GM21526 (cell line): ENCODE results near the gene KHDRBS2.

Experiments used
- ATAC-seq: cut with Tn5 transposase; IDR thresholded peaks from one replicate; pipeline ENCODE4 v1.9.1; 2021; ENCODE audit warnings: moderate library complexity; ENCODE audit not compliant: unreplicated experiment, low FRiP score

Gene KHDRBS2

GRCh38 chr6:61649845-61650244 is 636.2 kb downstream of the KHDRBS2 start:
- ATAC-seq, result no peak

- ATAC-seq, result no peak
Measured at GRCh38 chr6:61640463-61640862, 645.6 kb downstream of the KHDRBS2 start.
